GM12873 (cell line): Measurements from ENCODE around the gene NEURL1.

Source experiments
- TF ChIP-seq, protein P1 (sequence below): IDR thresholded peaks from 2 replicates; pipeline ENCODE4 v1.5.1; 2012; ENCODE audit warnings: low read depth, mild to moderate bottlenecking, moderate library complexity, low read length, control low read depth; ENCODE audit not compliant: insufficient read depth; ENCODE audit errors: missing control alignments

The NEURL1 gene

GRCh38 chr10:103449208-103450144, 44.0 kb upstream of the NEURL1 start:
- TF ChIP-seq, protein P1, sequence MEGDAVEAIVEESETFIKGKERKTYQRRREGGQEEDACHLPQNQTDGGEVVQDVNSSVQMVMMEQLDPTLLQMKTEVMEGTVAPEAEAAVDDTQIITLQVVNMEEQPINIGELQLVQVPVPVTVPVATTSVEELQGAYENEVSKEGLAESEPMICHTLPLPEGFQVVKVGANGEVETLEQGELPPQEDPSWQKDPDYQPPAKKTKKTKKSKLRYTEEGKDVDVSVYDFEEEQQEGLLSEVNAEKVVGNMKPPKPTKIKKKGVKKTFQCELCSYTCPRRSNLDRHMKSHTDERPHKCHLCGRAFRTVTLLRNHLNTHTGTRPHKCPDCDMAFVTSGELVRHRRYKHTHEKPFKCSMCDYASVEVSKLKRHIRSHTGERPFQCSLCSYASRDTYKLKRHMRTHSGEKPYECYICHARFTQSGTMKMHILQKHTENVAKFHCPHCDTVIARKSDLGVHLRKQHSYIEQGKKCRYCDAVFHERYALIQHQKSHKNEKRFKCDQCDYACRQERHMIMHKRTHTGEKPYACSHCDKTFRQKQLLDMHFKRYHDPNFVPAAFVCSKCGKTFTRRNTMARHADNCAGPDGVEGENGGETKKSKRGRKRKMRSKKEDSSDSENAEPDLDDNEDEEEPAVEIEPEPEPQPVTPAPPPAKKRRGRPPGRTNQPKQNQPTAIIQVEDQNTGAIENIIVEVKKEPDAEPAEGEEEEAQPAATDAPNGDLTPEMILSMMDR, result no peak

GRCh38 chr10:103450201-103450695, 43.3 kb upstream of the NEURL1 start:
- TF ChIP-seq, protein P1, result no peak

DNA sequence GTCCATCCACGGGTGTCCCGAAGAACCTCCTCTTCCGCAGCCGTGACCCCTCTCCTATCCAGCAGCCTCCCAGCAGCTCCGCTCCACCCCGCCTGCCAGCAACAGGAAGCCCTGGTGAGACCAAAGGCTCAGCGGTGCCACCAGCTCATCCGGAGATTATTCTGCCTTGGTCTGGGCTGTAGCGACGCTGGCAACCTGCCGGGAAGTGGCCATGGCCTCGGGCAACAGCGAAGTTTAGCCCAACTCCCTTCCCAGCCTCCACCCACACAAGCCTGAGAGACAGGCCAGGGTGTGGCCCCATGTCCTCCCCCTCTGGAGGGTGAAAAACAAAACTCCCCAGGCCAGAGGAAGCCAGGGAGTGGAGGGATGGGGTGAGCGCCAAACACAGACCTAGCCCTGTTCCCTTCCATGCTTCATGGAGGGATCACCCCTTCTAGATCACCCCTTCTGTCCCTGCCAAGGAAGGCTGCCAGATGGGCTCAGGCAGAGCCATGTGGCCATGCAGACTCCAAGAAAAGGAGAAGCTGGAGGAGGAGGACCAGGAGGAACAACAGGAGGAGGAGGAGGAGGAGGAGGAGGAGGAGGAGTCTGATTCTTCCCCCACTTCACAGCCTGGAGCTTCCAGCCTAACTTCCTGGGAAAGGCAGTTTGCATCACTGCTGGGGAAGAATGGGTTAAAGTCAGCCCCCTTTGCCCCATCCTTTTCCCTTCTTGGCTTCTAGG, 42.3 kb upstream of the NEURL1 start:
- TF ChIP-seq, protein P1, result no peak

GRCh38 chr10:103451831-103452505, 41.5 kb upstream of the NEURL1 start, which contains the start of gene CALHM2:
Gene CALHM2, minus strand, starts transcription at chr10:103452370. Its CDS starts 2,429 bp downstream, at chr10:103449941.
- TF ChIP-seq, protein P1, result no peak

DNA sequence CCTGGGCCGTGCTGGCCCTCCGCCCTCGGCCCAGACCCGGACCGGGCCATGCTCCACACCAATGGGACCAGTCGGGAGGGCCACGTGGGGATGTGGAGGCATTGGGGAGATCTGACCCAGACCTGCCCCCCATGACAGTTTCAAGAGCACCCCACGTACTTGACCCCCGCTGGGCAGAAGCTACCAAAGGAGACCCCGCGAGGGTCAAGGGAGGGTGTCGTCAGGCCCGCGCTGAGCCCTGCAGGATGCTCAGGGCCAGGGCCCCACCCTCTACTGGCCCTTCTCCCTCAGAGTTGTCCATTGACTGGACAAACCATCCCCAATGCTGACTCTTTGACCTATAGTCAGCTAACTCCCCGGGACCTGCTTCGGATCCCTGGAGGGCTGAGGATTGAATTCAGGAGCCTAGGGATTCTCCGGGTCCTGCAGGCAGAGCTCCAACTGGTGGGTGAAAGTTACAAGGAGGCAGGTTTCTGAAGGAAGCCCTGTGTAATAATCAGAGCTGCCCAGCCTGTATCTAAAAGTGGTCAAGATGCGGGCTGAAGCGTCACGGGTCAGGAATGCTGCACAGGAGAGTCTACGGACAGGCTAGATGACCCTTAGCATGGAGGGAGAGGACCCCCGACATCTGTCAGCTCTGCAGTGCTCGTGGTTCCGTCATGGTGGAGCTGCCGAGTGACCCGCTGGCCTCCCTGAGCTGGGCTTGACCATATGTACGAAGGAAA, 40.8 kb upstream of the NEURL1 start:
- TF ChIP-seq, protein P1, result no peak

- TF ChIP-seq, protein P1, result no peak
These were observed 39.5 kb upstream of the NEURL1 start for GRCh38 chr10:103454026-103454425.
